GM21447 (cell line): ENCODE measurements around the gene LPIN2.
"Not testable (repeated sequence)": the region's sequence is repeated elsewhere in the genome, so short reads cannot be mapped to it uniquely, and the experiment has no call there.

Experiments
- ATAC-seq: cut with Tn5 transposase; IDR thresholded peaks from one replicate; pipeline ENCODE4 v1.9.1; 2021; ENCODE audit not compliant: unreplicated experiment

Gene LPIN2

GRCh38 chr18:3046216-3046808 is 33.4 kb upstream of the LPIN2 start:
- ATAC-seq: no peak

GRCh38 chr18:3044931-3045698 is 32.2 kb upstream of the LPIN2 start:
- no peak for ATAC-seq

- no peak for ATAC-seq
These were observed 29.4 kb upstream of the LPIN2 start for GRCh38 chr18:3042379-3042778.

GRCh38 chr18:3041843-3042242 is 28.9 kb upstream of the LPIN2 start:
- ATAC-seq: no peak

- ATAC-seq: no peak
These were observed 27.9 kb upstream of the LPIN2 start for GRCh38 chr18:3040881-3041280.

GRCh38 chr18:3040173-3040572 is 27.2 kb upstream of the LPIN2 start:
- no peak for ATAC-seq

- ATAC-seq: peak; percentile 100
These were observed 24.5 kb upstream of the LPIN2 start for GRCh38 chr18:3037423-3037915.

- ATAC-seq: no peak
These were observed 23.2 kb upstream of the LPIN2 start for GRCh38 chr18:3036108-3036507.

- ATAC-seq: no peak
These were observed 22.7 kb upstream of the LPIN2 start for GRCh38 chr18:3035635-3036034.

GRCh38 chr18:3032721-3033120 is 19.8 kb upstream of the LPIN2 start:
- ATAC-seq: no peak

- ATAC-seq: no peak
These were observed 16.4 kb upstream of the LPIN2 start for GRCh38 chr18:3029215-3029952.

- not testable (repeated sequence) for ATAC-seq
These were observed 15.2 kb upstream of the LPIN2 start for GRCh38 chr18:3028115-3028514.

GRCh38 chr18:3027370-3027891 is 14.5 kb upstream of the LPIN2 start:
- ATAC-seq: no peak

- no peak for ATAC-seq
These were observed 12.6 kb upstream of the LPIN2 start for GRCh38 chr18:3025544-3025943.

- not testable (repeated sequence) for ATAC-seq
These were observed 10.7 kb upstream of the LPIN2 start for GRCh38 chr18:3023603-3024002.

- ATAC-seq: no peak
These were observed 3.8 kb upstream of the LPIN2 start for GRCh38 chr18:3016585-3017297.

GRCh38 chr18:3015851-3016250 is 2.9 kb upstream of the LPIN2 start:
- no peak for ATAC-seq

- no peak for ATAC-seq
These were observed 2.3 kb upstream of the LPIN2 start for GRCh38 chr18:3015204-3015592.

- no peak for ATAC-seq
These were observed 1.7 kb upstream of the LPIN2 start for GRCh38 chr18:3014503-3015203.
